T-helper 1 cell treated with Interleukin-12 subunit alpha and Interleukin-12 subunit beta and Interleukin-4 antibody, amounts not matched to agents 30 μg/mL and 1 μg/mL, for 36 hours (primary cell): Measurements from ENCODE around the gene MPZ.
A peak's percentile ranks its signal among the peaks of the same experiment; 100 is the strongest.

ENCODE experiments used
- H3K27ac Mint-ChIP-seq: one replicate; pipeline ENCODE4 v1.8.0; 2021; ENCODE audit warnings: mild to moderate bottlenecking, mixed read lengths
- H3K27me3 Mint-ChIP-seq: one replicate; pipeline ENCODE4 v1.8.0; 2021; ENCODE audit warnings: low read depth, mixed read lengths
- H3K36me3 Mint-ChIP-seq: one replicate; pipeline ENCODE4 v1.8.0; 2021; ENCODE audit warnings: low read depth, mixed read lengths
- H3K4me1 Mint-ChIP-seq: one replicate; pipeline ENCODE4 v1.8.0; 2021; ENCODE audit warnings: low read depth, mixed read lengths
- H3K4me3 Mint-ChIP-seq: one replicate; pipeline ENCODE4 v1.8.0; 2021; ENCODE audit warnings: mild to moderate bottlenecking, moderate library complexity, mixed read lengths
- H3K9me3 Mint-ChIP-seq: one replicate; pipeline ENCODE4 v1.8.0; 2021; ENCODE audit warnings: mixed read lengths

The MPZ gene

DNA sequence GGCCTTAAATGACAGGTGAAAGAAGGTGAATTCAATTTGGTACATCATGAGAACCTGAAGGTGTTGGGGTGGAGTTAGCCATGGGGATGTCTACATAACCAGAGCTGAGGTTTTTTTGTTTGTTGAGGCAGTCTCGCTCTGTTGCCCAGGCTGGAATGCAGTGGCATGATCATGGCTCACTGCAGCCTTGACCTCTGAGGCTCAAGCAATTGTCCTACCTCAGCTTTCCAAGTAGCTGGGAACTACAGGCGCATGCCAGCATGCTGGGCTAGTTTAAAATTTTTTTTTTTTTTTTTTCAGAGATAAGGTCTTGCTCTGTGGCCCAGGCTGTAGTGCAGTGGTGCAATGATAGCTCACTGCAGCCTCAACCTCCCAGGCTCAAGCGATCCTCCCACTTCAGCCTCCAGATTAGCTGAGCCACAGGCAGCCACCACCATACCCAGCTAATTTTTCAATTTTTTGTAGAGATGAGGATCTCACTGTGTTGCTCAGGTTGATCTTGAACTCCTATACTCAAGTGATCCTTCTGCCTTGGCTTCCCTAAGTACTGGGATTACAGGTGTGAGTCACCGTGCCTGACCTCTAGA lies 1.9 kb upstream of the MPZ start:
- Mint-ChIP-seq H3K36me3 (peaks cover 4% of the 10 kb centered on the region), H3K4me3 (no peak overlapping the region), H3K27ac (no peak overlapping the region), H3K27me3 (no peaks in the 10 kb centered on the region), H3K9me3 (no peaks in the 10 kb centered on the region), H3K4me1 (peaks cover 31% of the 10 kb centered on the region)

DNA sequence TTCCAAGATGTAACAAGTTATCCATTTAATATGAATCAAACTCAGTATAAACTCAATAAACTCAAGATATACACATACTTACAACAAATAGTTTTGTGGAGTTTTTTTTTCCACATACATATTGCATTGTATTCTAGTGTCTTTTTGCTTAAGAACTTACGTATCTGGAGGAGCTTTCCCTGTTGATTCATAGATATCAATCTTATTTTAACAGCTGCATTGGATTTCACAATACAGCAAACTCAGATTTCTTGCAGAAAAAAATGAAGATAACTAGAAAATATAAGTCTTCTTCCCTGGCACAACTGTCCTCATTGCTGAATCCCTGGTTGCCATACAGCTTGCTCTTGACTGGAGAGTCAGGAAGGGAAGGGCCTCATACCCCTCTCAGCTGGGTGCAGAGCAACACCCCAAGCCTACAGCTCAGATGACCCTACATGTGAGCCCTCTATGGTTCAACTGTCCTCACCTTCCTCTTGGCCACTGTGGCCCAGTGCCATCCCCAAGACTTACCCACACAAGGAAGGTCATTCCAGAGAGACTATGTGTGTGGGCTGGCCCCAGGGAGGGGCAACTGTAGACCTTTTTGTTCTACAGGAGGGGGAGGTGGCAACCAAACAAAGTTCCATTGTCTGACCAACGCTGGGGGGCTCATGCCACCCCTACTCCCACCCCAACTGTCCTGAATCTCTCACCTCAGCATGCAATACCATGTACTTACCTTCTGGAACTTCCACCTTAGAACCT lies 1.7 kb downstream of the MPZ start:
- H3K27ac Mint-ChIP-seq, result no peak overlapping the region
- no peaks in the 10 kb centered on the region for H3K9me3 Mint-ChIP-seq
- H3K4me3 Mint-ChIP-seq, result no peak overlapping the region
- peaks cover 43% of the 10 kb centered on the region for H3K4me1 Mint-ChIP-seq
- H3K36me3 Mint-ChIP-seq, result peaks cover 13% of the 10 kb centered on the region
- H3K27me3 Mint-ChIP-seq, result no peaks in the 10 kb centered on the region

DNA sequence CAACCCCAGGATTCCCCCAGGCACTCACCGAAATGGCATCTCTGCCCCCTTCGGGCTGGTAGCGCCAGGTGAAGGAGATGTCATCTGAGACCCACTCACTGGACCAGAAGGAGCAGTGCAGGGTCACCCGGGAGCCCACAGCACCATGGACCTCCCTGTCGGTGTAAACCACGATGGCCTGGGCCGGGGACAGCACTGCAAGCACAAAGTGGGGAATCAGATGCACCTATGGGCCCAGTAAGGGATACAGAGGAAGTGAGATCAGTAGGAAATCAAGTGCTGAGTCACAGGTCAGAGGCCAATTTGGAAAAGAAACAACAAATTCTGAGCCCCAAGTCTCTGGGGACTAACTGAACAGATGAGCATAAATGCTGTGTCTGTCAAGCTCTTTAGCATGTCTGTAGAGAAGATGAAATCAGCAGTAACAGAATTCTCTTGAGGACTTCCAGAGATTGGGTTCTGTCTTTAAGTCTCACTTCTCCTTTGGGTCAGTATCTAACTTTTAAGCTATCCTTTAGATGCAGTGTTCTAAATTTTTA lies 2.5 kb downstream of the MPZ start:
- Mint-ChIP-seq H3K36me3 (peaks cover 13% of the 10 kb centered on the region), H3K27me3 (no peaks in the 10 kb centered on the region), H3K4me3 (no peak overlapping the region), H3K27ac (peak overlapping the region; percentile 47), H3K4me1 (peaks cover 42% of the 10 kb centered on the region), H3K9me3 (no peaks in the 10 kb centered on the region)

- Mint-ChIP-seq H3K9me3 (no peaks in the 10 kb centered on the region), H3K36me3 (peaks cover 13% of the 10 kb centered on the region), H3K27ac (peak overlapping the region; percentile 96), H3K4me1 (peaks cover 41% of the 10 kb centered on the region), H3K4me3 (peak overlapping the region; percentile 100), H3K27me3 (no peaks in the 10 kb centered on the region)
Measured at GRCh38 chr1:161305867-161306519, 3.8 kb downstream of the MPZ start.

DNA sequence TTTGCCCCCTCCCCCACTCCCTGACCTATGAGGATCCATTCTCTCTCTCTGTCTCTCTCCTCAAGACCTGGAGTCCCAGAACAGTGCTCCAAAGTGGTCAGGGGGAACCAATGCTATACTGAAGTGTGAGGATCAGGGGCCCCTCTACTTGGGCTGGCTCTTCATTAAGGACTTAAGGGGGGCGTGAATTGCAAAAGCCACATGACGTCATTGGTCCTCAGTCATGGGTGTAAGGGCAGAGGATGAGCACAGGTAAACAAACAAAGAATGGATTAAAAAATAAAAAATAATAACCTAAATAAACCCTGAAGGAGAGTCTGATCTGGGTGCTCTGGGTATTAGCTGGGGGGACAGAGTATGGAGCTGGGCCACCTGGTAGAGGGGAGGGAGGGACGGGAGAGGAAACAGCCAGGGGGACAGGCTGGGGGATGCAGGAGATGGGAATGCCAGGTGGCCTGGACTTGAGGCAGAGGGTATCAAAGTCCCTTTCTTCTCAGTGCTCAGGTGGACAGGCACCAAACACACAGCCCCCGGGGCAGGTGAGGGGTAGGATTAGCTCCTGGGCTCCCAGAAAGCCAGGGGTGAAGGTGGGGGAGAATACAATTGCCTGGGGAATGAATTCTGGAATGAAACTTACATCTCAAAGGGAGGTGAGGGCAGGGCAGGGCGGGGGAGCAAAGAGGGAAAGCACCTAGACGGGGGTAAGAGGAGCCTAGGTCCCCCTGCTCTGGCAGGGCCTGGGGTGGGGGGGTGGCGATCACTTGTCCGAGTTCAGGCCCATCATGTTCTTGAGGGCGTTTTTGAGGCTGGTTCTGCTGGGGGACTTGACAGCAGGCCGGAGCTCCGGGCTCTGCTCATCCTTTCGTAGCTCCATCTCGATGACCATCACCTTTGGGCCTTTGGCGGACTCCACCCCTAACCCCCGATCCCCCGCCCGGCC lies 4.6 kb downstream of the MPZ start:
- Mint-ChIP-seq H3K36me3 (peaks cover 15% of the 10 kb centered on the region), H3K27me3 (no peaks in the 10 kb centered on the region), H3K9me3 (no peaks in the 10 kb centered on the region), H3K4me1 (peaks cover 42% of the 10 kb centered on the region), H3K4me3 (peak overlapping the region; percentile 100), H3K27ac (peak overlapping the region; percentile 96)

DNA sequence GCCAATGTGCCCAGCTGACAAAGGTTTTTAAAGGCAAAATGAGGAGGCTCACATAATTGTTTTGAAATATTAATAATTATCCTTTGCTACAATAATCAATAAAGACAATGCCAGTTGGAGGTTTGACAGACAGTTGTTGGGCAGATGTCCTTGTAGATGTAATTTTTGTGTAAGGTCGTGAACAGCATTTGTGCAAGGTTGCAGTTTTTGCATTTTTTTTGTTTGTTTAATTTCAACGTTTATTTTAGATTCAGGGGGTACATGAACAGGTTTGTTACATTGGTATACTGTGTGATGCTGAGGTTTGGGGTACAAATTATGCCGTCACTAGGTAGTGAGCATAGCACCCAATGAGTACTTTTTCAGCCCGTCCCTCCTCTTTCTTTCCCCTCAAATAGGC lies 9.3 kb downstream of the MPZ start:
- Mint-ChIP-seq H3K36me3 (peaks cover 14% of the 10 kb centered on the region), H3K27ac (no peak overlapping the region), H3K4me3 (no peak overlapping the region), H3K4me1 (peaks cover 22% of the 10 kb centered on the region), H3K27me3 (no peaks in the 10 kb centered on the region), H3K9me3 (no peaks in the 10 kb centered on the region)

DNA sequence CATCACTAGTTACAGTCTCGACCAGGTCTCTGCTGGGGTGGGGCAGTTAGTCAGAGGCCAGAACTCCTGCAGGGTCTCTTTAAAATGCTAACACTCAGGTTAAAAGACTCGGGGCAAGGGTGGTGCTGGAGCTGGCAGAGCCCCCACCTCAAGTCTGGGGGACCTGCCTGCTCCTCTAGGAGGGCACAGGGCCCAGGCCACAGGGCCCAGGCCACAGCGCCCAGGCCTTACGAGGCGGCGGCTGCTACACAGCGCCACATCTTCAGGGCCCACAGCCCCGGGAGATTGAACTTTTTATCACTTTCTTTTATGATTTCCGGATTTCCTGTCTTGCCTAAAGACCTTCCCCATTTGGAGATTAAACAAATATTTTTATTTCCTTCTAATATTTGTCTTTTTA lies 10.4 kb downstream of the MPZ start:
- no peaks in the 10 kb centered on the region for H3K9me3 Mint-ChIP-seq
- no peaks in the 10 kb centered on the region for H3K27me3 Mint-ChIP-seq
- H3K4me1 Mint-ChIP-seq, result peaks cover 13% of the 10 kb centered on the region
- H3K27ac Mint-ChIP-seq, result no peak overlapping the region
- H3K36me3 Mint-ChIP-seq, result peaks cover 9% of the 10 kb centered on the region
- H3K4me3 Mint-ChIP-seq, result no peak overlapping the region

DNA sequence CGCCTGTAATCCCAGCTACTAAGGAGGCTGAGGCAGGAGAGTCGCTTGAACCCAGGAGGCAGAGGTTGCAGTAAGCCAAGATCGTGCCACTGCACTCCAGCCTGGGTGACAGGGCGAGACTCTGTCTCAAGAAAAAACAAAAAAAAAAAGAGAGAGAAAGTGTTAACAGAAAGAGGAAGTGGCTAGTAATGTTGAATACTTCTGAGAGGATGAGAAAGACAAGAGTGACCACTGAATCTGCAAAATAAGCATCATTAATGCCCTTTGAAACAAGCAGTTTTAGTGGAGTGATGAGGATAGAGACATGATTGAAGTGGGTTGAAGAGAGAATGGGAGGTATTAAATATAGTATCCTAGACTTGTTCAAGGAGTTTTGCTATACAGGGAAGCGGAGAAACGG lies 11.7 kb downstream of the MPZ start:
- no peaks in the 10 kb centered on the region for H3K27me3 Mint-ChIP-seq
- peaks cover 4% of the 10 kb centered on the region for H3K36me3 Mint-ChIP-seq
- peaks cover 1% of the 10 kb centered on the region for H3K4me1 Mint-ChIP-seq
- no peak overlapping the region for H3K4me3 Mint-ChIP-seq
- H3K27ac Mint-ChIP-seq, result no peak overlapping the region
- no peaks in the 10 kb centered on the region for H3K9me3 Mint-ChIP-seq

DNA sequence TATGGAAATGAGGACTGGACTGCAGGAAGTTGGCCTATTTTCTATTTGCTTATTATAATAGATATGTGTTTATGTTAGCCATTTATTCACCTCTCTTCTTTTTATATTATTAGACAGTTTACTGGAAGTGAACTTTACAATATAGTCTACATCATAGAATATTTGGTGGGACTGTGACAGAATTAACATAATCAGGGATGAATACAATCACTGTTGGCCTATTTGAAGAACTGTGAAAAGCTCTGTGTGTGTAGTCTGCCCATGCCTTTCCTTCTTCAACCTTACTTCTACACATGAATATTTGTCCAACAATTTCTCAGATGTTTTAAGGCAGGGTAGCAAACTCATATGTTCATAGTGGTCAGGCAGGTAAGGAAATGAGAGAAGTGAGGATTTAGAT lies 12.4 kb downstream of the MPZ start:
- Mint-ChIP-seq H3K9me3 (no peaks in the 10 kb centered on the region), H3K27ac (no peak overlapping the region), H3K4me1 (peaks cover 1% of the 10 kb centered on the region), H3K27me3 (no peaks in the 10 kb centered on the region), H3K4me3 (no peak overlapping the region), H3K36me3 (peaks cover 4% of the 10 kb centered on the region)

DNA sequence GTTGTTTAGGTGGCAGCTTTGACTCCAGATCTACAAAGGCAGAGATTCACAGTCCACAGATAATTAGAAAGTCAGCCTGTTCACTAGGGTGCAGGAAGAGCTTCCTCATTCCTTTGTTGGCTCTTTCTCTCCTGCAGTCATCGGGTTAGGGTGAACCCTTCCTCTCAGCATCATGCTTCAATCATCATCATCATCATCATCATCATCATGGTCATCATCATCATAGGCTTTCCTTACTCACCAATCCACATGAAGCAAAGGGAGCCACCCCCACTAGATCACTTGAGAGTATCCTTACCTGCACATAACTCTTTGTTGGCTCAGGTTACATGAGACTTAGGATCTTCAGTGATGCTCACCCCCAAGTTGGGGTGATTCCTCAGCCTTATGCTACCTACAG lies 19.0 kb downstream of the MPZ start:
- Mint-ChIP-seq H3K9me3 (no peaks in the 10 kb centered on the region), H3K27me3 (no peaks in the 10 kb centered on the region), H3K4me1 (no peaks in the 10 kb centered on the region), H3K27ac (no peak overlapping the region), H3K4me3 (no peak overlapping the region), H3K36me3 (peaks cover 1% of the 10 kb centered on the region)

GRCh38 chr1:161287482-161288054 lies 22.2 kb downstream of the MPZ start:
- peaks cover 1% of the 10 kb centered on the region for H3K36me3 Mint-ChIP-seq
- H3K9me3 Mint-ChIP-seq, result no peaks in the 10 kb centered on the region
- no peak overlapping the region for H3K4me3 Mint-ChIP-seq
- no peaks in the 10 kb centered on the region for H3K4me1 Mint-ChIP-seq
- no peak overlapping the region for H3K27ac Mint-ChIP-seq
- H3K27me3 Mint-ChIP-seq, result peaks cover 26% of the 10 kb centered on the region

DNA sequence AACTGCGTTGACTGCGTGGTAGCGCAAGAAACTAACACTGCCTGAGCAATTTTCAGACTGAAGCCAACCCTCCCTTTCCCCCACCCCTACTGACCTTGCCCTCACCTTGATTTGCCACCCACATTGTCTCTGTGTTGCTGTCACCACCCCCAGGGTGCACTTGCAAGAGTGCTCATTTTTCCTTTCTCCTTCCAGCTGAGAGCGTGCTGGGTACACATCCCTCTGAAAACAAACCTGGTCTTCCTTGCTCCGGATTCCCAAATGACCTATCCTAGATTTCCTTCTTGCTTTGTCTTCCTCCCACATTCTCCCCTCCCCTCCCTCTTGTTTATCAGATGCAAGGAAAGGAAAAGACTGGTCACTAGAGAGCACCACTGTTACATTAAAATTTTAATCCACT lies 24.2 kb downstream of the MPZ start:
- H3K27me3 Mint-ChIP-seq, result peaks cover 27% of the 10 kb centered on the region
- no peaks in the 10 kb centered on the region for H3K9me3 Mint-ChIP-seq
- no peak overlapping the region for H3K4me3 Mint-ChIP-seq
- H3K27ac Mint-ChIP-seq, result no peak overlapping the region
- no peaks in the 10 kb centered on the region for H3K4me1 Mint-ChIP-seq
- H3K36me3 Mint-ChIP-seq, result no peaks in the 10 kb centered on the region

DNA sequence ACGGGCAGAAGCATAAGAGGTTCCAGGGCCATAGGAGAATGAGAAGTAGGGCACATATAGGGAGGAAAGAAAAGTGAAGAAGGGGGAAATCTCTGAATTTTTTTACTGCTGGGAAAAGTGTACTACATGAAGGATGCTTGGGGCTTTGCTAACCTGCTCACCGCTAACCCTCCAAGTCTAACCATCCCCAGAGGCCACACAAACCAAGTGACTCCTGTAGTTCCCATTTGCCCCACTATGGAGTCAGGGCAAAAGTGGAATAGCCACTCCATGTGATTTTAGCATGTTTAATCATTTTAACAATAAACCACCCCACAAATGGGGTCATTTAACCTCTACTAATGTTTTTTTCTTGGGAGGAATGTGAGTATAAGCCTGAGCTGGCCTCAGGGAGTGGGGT lies 24.7 kb downstream of the MPZ start:
- Mint-ChIP-seq H3K4me1 (no peaks in the 10 kb centered on the region), H3K27me3 (peaks cover 30% of the 10 kb centered on the region), H3K9me3 (no peaks in the 10 kb centered on the region), H3K4me3 (no peak overlapping the region), H3K36me3 (no peaks in the 10 kb centered on the region), H3K27ac (no peak overlapping the region)

DNA sequence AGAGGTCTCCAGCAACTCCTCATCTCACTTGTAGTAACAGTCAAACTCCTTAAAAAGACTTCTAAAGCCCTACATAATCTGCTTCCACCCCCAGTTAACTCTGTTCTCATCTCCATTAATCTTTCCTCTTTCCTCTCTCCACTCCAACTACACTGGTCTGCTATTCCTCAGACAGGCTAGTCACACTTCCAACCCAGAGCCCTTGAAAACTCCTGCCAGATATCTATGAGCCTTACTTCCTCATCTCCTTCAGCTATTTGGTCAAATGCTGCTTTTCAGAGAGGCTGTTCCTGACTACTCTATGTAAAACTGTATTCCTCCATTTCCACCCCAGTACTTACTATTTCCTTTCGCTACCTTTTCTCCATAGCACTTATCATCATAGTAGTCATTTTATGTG lies 26.8 kb downstream of the MPZ start:
- no peaks in the 10 kb centered on the region for H3K4me1 Mint-ChIP-seq
- H3K27ac Mint-ChIP-seq, result no peak overlapping the region
- H3K27me3 Mint-ChIP-seq, result peaks cover 45% of the 10 kb centered on the region
- H3K4me3 Mint-ChIP-seq, result no peak overlapping the region
- no peaks in the 10 kb centered on the region for H3K36me3 Mint-ChIP-seq
- H3K9me3 Mint-ChIP-seq, result no peaks in the 10 kb centered on the region
